ENCODE measurements around the gene LASP1. TPM values are rescaled to one million over a fixed set of nuclear protein-coding genes. Genes with fewer than 3 reads are reported as not detected.
"Not testable (repeated sequence)": the region's sequence is repeated elsewhere in the genome, so short reads cannot be mapped to it uniquely, and the experiment has no call there.

The LASP1 gene
- total RNA-seq, 1 donor from 2014 or later, result 69.0 TPM

DNA sequence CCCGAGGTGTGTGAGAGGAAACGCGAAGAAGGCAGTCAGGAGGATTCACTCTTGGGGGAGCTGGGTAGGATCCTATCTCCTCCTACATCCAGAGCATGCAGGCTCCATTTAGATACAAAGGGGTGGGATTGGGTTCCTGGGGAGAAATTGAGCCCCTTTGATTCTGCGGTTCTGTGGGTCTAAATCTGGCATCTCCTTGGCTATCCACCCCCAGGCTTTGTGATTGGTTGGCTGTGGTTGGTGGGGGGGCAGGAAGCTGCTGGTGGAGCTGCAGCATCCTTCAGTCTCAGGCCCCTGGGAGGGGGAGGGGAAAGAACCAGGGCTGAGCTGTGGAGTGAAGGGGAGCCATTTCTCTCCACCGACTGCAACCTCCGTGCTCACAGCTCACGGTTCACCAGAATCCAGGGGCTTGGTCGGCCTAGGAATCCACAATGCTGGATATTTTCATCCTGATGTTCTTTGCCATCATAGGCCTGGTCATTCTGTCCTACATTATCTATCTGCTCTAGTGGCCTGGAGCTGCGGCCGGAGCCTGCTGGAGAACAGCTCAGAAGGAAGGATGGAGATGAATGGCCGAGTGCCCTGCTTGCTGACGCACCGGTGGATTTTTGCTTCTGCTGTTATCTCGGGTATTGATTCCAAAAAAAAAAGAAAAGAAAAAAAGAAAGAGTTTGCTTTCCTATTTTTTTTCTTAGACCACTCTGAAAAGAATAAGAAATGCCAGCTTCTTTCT lies 55.6 kb downstream of the LASP1 start, which contains the start of gene LASP1NB:
Gene LASP1NB, plus strand, starts transcription at position 352 of the 733 bp plus-strand sequence.
- peak within 1 kb of the TSS; percentile 75 for H3K27ac ChIP-seq
- TF ChIP-seq POLR2AphosphoS5 (IDR thresholded peaks at IDR 0.05; ENCODE audit: insufficient read depth in 1 of 2, low read depth in 1 of 2), result peak in 1 of 2 donors; percentile 14
- no peak for TF ChIP-seq POLR2A (IDR thresholded peaks at IDR 0.05)
- no peaks in the 10 kb centered on the region for H3K9me3 ChIP-seq
- H3K4me1 ChIP-seq, result peaks cover 24% of the 10 kb centered on the region
- H3K4me3 ChIP-seq, result peak within 1 kb of the TSS in 1 of 2 donors; percentile 20
- no peak for DNase-seq (ENCODE audit: extremely low spot score in 2 of 2)
- intact Hi-C loops (cut with DNase I), result loop anchor here (10.0 kb wide), 1 partner anchor 51 kb away; the partner anchor contains the start of gene LASP1
- H3K27me3 ChIP-seq, result no peaks in the 10 kb centered on the region
- H3K36me3 ChIP-seq, result peaks cover 0 to under 1% of the 10 kb centered on the region in 2 donors

DNA sequence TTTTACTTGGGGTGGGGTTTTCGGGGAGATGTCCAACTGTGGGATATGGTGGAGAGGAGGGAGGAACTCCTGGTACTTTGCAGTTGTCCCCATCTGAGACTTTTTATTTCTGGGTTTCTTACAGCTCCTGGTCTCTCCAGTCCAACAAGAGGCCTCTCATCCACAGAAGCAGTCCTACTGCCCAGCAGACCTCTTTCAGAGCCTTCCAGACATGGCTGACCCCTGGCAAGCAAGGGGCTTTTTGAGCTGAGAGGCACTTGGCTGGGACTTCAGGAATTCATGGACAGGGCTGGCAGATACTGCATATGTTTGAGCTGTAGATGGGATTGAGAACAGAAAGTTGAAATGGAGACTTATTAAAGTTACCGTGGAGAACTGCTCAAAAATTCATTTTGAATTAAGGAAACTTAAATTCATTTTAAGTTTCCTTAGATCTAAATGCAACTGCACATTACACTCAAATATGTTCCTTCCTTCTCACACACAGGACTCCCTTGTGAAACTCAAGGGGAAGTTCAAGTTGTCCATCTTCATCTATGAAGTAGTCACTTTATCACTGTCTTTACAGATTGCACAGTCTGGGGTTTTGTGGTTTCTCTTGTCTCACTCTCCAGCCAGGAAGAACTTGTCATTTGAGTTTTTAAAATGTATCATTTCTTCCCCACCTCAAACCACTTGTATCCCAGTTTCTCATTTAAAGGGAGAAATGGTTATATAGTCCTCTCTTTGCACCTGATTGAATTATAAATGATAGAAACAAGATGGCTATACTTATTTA lies 56.6 kb downstream of the LASP1 start:
- intact Hi-C loops (cut with DNase I), result loop anchor here (10.0 kb wide), 1 partner anchor 52 kb away; the partner anchor contains the start of gene LASP1
- Histone ChIP-seq H3K4me3 (no peak overlapping the region), H3K4me1 (peaks cover 24% of the 10 kb centered on the region)

GRCh38 chr17:38930782-38931181 lies 60.9 kb downstream of the LASP1 start:
- H3K36me3 ChIP-seq; H3K27me3 ChIP-seq; DNase-seq (ENCODE audit: extremely low spot score in 2 of 2); H3K4me1 ChIP-seq; intact Hi-C loops (cut with DNase I); H3K4me3 ChIP-seq; H3K9me3 ChIP-seq; H3K27ac ChIP-seq: not testable (repeated sequence)

More for the DNA sequence above, 56.6 kb downstream of the LASP1 start:
- Histone ChIP-seq H3K9me3 (no peaks in the 10 kb centered on the region), H3K27me3 (no peaks in the 10 kb centered on the region), H3K27ac (peak overlapping the region; percentile 75), H3K36me3 (no peaks in the 10 kb centered on the region)
- no peak for DNase-seq (ENCODE audit: extremely low spot score in 2 of 2)
- TF ChIP-seq, protein P1, sequence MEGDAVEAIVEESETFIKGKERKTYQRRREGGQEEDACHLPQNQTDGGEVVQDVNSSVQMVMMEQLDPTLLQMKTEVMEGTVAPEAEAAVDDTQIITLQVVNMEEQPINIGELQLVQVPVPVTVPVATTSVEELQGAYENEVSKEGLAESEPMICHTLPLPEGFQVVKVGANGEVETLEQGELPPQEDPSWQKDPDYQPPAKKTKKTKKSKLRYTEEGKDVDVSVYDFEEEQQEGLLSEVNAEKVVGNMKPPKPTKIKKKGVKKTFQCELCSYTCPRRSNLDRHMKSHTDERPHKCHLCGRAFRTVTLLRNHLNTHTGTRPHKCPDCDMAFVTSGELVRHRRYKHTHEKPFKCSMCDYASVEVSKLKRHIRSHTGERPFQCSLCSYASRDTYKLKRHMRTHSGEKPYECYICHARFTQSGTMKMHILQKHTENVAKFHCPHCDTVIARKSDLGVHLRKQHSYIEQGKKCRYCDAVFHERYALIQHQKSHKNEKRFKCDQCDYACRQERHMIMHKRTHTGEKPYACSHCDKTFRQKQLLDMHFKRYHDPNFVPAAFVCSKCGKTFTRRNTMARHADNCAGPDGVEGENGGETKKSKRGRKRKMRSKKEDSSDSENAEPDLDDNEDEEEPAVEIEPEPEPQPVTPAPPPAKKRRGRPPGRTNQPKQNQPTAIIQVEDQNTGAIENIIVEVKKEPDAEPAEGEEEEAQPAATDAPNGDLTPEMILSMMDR (IDR thresholded peaks at IDR 0.05), result no peak
- TF ChIP-seq POLR2AphosphoS5 (IDR thresholded peaks at IDR 0.05; ENCODE audit: insufficient read depth in 1 of 2, low read depth in 1 of 2) (no peak), POLR2A (IDR thresholded peaks at IDR 0.05) (no peak)

DNA sequence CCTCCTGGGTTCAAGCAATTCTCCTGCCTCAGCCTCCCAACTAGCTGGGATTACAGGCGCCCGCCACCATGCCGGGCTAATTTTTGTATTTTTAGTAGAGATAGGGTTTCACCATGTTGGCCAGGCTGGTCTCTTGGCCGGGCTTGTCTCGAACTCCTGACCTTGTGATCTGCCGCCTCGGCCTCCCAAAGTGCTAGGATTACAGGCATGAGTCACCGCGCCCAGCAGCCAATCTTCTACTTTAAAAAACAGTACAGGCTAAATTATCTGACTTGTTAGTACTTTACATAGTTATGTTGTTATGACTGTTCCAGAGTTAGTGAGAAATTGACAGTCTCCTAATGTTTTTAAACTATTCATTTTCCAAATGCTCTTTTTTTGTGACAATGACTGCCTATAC lies 64.1 kb downstream of the LASP1 start:
- intact Hi-C loops (cut with DNase I); DNase-seq (ENCODE audit: extremely low spot score in 2 of 2); H3K36me3 ChIP-seq; H3K27me3 ChIP-seq; H3K9me3 ChIP-seq; H3K4me3 ChIP-seq; H3K27ac ChIP-seq; H3K4me1 ChIP-seq: not testable (repeated sequence)

DNA sequence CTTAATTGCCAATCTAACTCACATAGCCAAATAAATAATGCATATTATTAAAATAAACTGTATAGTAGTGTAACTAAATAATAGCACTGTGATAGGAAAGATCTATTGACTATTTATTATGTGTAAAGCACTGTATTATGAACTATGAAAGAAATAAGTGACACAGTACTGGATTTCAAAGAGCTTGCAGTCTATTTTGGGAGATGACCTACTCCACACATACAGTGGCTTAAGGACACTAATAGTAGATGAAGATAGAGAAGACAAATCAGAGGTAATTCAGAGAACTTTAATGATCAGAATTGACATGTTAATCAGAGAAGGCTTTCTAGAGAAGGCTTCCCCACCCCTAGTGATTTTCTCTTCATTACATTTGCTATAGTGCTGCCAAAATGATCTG lies 70.1 kb downstream of the LASP1 start:
- DNase-seq (ENCODE audit: extremely low spot score in 2 of 2), result no peak
- Histone ChIP-seq H3K4me1 (no peaks in the 10 kb centered on the region), H3K36me3 (no peaks in the 10 kb centered on the region), H3K4me3 (no peak overlapping the region), H3K27me3 (no peaks in the 10 kb centered on the region), H3K27ac (no peak overlapping the region), H3K9me3 (no peaks in the 10 kb centered on the region)
- intact Hi-C loops (cut with DNase I), result no loop called here
- TF ChIP-seq, protein P1 (IDR thresholded peaks at IDR 0.05), result no peak
- TF ChIP-seq POLR2A (IDR thresholded peaks at IDR 0.05), result no peak
- no peak for TF ChIP-seq POLR2AphosphoS5 (IDR thresholded peaks at IDR 0.05; ENCODE audit: insufficient read depth in 1 of 2, low read depth in 1 of 2)

DNA sequence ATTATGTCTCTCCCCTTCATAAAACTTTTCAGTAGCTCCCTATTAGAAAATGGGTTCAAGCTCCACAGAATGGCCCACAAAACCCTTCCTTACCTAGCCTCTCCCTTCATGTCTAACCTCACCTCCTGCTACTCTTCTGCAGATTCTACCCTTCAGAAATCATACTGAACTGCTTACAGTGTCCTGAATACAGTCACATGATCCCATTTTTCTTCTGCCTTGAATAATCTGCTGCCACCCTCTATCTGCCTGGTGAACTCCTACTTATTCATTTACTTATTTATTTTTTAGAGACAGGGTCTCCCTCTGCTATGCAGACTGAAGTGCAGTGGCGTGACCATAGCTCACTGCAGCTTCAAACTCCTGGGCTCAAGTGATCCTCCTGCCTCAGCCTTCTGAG lies 70.5 kb downstream of the LASP1 start:
- no peak overlapping the region for H3K27ac ChIP-seq
- H3K9me3 ChIP-seq, result no peaks in the 10 kb centered on the region
- no peaks in the 10 kb centered on the region for H3K36me3 ChIP-seq
- no peak for TF ChIP-seq POLR2AphosphoS5 (IDR thresholded peaks at IDR 0.05; ENCODE audit: insufficient read depth in 1 of 2, low read depth in 1 of 2)
- TF ChIP-seq POLR2A (IDR thresholded peaks at IDR 0.05), result no peak
- TF ChIP-seq, protein P1 (IDR thresholded peaks at IDR 0.05), result no peak
- H3K27me3 ChIP-seq, result no peaks in the 10 kb centered on the region
- H3K4me3 ChIP-seq, result no peak overlapping the region
- intact Hi-C loops (cut with DNase I), result no loop called here
- no peaks in the 10 kb centered on the region for H3K4me1 ChIP-seq
- no peak for DNase-seq (ENCODE audit: extremely low spot score in 2 of 2)
